ENCODE data around the gene CRISP1. TPM values are rescaled to one million over a fixed set of nuclear protein-coding genes. Genes with fewer than 3 reads are reported as not detected.
A peak's percentile ranks its signal among the peaks of the same experiment; 100 is the strongest.

Gene CRISP1
- total RNA-seq, 3 donors from 2014 or later, result not detected

- DNase-seq (ENCODE audit: low spot score in 2 of 2), result no peak
- TF ChIP-seq POLR2AphosphoS5 (IDR thresholded peaks at IDR 0.05) (no peak), POLR2A (IDR thresholded peaks at IDR 0.05) (no peak), CTCF (IDR thresholded peaks at IDR 0.05) (no peak)
- Histone ChIP-seq H3K27me3 (peaks cover 0 to 4% of the 10 kb centered on the region in 2 donors), H3K36me3 (no peaks in the 10 kb centered on the region), H3K4me1 (no peaks in the 10 kb centered on the region), H3K4me3 (no peak overlapping the region), H3K9me3 (no peaks in the 10 kb centered on the region), H3K27ac (no peak overlapping the region)
- intact Hi-C loops (cut with DNase I; ENCODE audit: low total_unique reads), result no loop called here
Measured at GRCh38 chr6:49855221-49855620, 11.1 kb downstream of the CRISP1 start.

DNA sequence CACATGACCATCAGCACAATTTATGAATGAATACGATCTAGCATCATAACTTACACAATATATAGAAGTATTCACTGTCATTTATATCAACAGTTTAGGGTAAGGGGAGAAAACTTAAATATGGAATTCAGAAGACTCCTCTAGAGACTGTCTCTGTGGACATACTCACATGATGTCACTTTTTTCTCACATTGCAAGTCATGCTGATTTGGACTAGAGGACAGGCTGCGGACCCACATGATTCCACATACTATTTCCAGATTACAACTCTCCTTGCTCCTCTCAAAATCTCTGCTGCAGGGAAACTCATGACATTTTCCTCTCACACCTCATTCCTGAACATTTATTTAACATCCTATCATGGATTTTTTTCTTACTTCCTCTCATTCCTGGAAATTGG, 13.4 kb downstream of the CRISP1 start:
- intact Hi-C loops (cut with DNase I; ENCODE audit: low total_unique reads), result no loop called here
- H3K4me3 ChIP-seq, result no peak overlapping the region
- peaks cover 0 to 4% of the 10 kb centered on the region in 2 donors for H3K27me3 ChIP-seq
- DNase-seq (ENCODE audit: low spot score in 2 of 2), result no peak
- TF ChIP-seq POLR2AphosphoS5 (IDR thresholded peaks at IDR 0.05) (no peak), CTCF (IDR thresholded peaks at IDR 0.05) (no peak), POLR2A (IDR thresholded peaks at IDR 0.05) (no peak)
- H3K27ac ChIP-seq, result no peak overlapping the region
- H3K36me3 ChIP-seq, result no peaks in the 10 kb centered on the region
- no peaks in the 10 kb centered on the region for H3K4me1 ChIP-seq
- no peaks in the 10 kb centered on the region for H3K9me3 ChIP-seq

DNA sequence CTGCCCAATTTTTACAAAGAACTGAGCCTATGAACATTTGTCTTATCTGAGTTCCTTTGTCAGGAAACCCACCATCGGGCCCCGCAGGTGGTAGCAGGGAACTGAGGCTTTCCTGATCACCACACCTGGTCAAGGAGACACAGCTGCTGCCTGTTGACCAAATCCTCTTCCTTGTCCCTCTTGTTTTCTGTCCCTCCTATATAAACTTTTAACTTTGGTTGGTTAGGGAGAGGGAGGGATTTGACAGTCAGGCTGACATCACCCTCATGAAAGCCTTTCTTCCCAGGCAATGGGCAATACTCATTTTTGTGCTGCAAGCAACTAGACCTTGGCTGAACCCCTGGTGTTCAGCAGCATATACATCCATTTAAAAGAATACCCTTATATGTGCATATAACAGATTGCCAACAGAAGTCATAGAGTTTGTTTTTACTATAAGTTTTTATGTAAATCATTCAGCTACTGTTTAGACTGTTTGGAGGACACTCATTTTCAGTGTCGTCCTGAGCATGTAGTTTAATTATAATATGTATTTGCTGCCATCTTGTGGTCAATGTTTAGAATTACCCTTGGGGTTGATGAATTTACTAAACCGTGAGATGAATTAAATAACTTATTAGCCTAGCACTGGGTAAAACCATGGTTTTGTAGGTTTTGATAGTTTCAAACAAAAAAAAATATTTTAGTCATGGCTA, 17.0 kb downstream of the CRISP1 start:
- H3K4me3 ChIP-seq, result no peak overlapping the region
- H3K27ac ChIP-seq, result no peak overlapping the region
- H3K36me3 ChIP-seq, result no peaks in the 10 kb centered on the region
- intact Hi-C loops (cut with DNase I; ENCODE audit: low total_unique reads), result no loop called here
- DNase-seq (ENCODE audit: low spot score in 2 of 2), result no peak
- no peaks in the 10 kb centered on the region for H3K9me3 ChIP-seq
- TF ChIP-seq POLR2AphosphoS5 (IDR thresholded peaks at IDR 0.05) (no peak), POLR2A (IDR thresholded peaks at IDR 0.05) (no peak), CTCF (IDR thresholded peaks at IDR 0.05) (peak in 2 of 3 donors; percentile 62 to 68)
- peaks cover 0 to 4% of the 10 kb centered on the region in 2 donors for H3K27me3 ChIP-seq
- no peaks in the 10 kb centered on the region for H3K4me1 ChIP-seq

- H3K4me3 ChIP-seq, result no peak overlapping the region
- H3K27me3 ChIP-seq, result peaks cover 0 to 4% of the 10 kb centered on the region in 2 donors
- intact Hi-C loops (cut with DNase I; ENCODE audit: low total_unique reads), result no loop called here
- no peak for DNase-seq (ENCODE audit: low spot score in 2 of 2)
- H3K27ac ChIP-seq, result no peak overlapping the region
- H3K36me3 ChIP-seq, result no peaks in the 10 kb centered on the region
- no peak for TF ChIP-seq POLR2AphosphoS5 (IDR thresholded peaks at IDR 0.05)
- no peak for TF ChIP-seq POLR2A (IDR thresholded peaks at IDR 0.05)
- TF ChIP-seq CTCF (IDR thresholded peaks at IDR 0.05), result no peak
- no peaks in the 10 kb centered on the region for H3K9me3 ChIP-seq
- no peaks in the 10 kb centered on the region for H3K4me1 ChIP-seq
Measured at GRCh38 chr6:49847673-49848072, 18.7 kb downstream of the CRISP1 start.

GRCh38 chr6:49847014-49847413, 19.3 kb downstream of the CRISP1 start:
- Histone ChIP-seq H3K27ac (no peak overlapping the region), H3K9me3 (no peaks in the 10 kb centered on the region), H3K27me3 (peaks cover 0 to 4% of the 10 kb centered on the region in 2 donors), H3K4me3 (no peak overlapping the region), H3K4me1 (no peaks in the 10 kb centered on the region), H3K36me3 (no peaks in the 10 kb centered on the region)
- DNase-seq (ENCODE audit: low spot score in 2 of 2), result no peak
- no peak for TF ChIP-seq CTCF (IDR thresholded peaks at IDR 0.05)
- TF ChIP-seq POLR2A (IDR thresholded peaks at IDR 0.05), result no peak
- TF ChIP-seq POLR2AphosphoS5 (IDR thresholded peaks at IDR 0.05), result no peak
- intact Hi-C loops (cut with DNase I; ENCODE audit: low total_unique reads), result no loop called here
